H1 (cell line): ENCODE measurements around the gene FMO5. TPM values are rescaled to one million over a fixed set of nuclear protein-coding genes. Genes with fewer than 3 reads are reported as not detected.
"Not testable (repeated sequence)": the region's sequence is repeated elsewhere in the genome, so short reads cannot be mapped to it uniquely, and the experiment has no call there.

Experiments used
- CTCF ChIA-PET: fragments of 300-600 bp; sonication (Branson Sonifier 250); formaldehyde crosslinking; loops from one replicate; lab custom pipeline; 2021; ENCODE audit not compliant: partially characterized antibody; lab: Charles Lee
- POLR2A ChIA-PET: fragments of 300-600 bp; sonication (Branson Sonifier 250); formaldehyde crosslinking; loops from one replicate; lab custom pipeline; 2021; ENCODE audit warnings: inconsistent platforms; ENCODE audit not compliant: partially characterized antibody; lab: Charles Lee
- DNase-seq, 2 experiments: peaks; one replicate each; pipeline versions ENCODE4 v3.0.0 to v3.0.0-alpha.2; 2010 to 2022; ENCODE audit warnings: low spot score in 2 of 2, low read depth in 1 of 2, mixed read lengths in 1 of 2
- FAIRE-seq: peaks from 2 replicates; lab custom pipeline; 2011; peaks lifted over from hg19 to GRCh38; lab: Jason Lieb, UNC
- H2AFZ ChIP-seq: 2 replicates; pipeline ENCODE4 v1.8.1; 2012; ENCODE audit warnings: low read length, inconsistent platforms
- H2AK5ac ChIP-seq: 2 replicates; pipeline ENCODE4 v1.6.1; 2013; ENCODE audit warnings: low read depth, low read length
- H2BK120ac ChIP-seq: replicated peaks from 2 replicates; pipeline ENCODE3; 2013; ENCODE audit warnings: low read depth, low read length, inconsistent platforms
- H2BK12ac ChIP-seq: 2 replicates; pipeline ENCODE4 v1.6.1; 2013; ENCODE audit warnings: low read depth, low read length
- H2BK15ac ChIP-seq: 2 replicates; pipeline ENCODE4 v1.6.1; 2013; ENCODE audit warnings: low read length
- H2BK20ac ChIP-seq: 2 replicates; pipeline ENCODE4 v1.6.1; 2013; ENCODE audit warnings: low read length
- H2BK5ac ChIP-seq: 2 replicates; pipeline ENCODE4 v1.6.1; 2013; ENCODE audit warnings: low read depth, low read length
- H3K14ac ChIP-seq: 2 replicates; pipeline ENCODE4 v1.6.1; 2013; ENCODE audit warnings: inconsistent platforms; ENCODE audit not compliant: insufficient read length
- H3K18ac ChIP-seq: 2 replicates; pipeline ENCODE4 v1.6.1; 2013; ENCODE audit warnings: low read length; ENCODE audit errors: extremely low read depth
- H3K23ac ChIP-seq: 2 replicates; pipeline ENCODE4 v1.6.1; 2013; ENCODE audit warnings: inconsistent platforms; ENCODE audit not compliant: insufficient read length
- H3K23me2 ChIP-seq: 2 replicates; pipeline ENCODE4 v1.6.1; 2013; ENCODE audit warnings: low read depth, low read length
- H3K27ac ChIP-seq: 2 replicates; pipeline ENCODE4 v1.6.1; 2011; ENCODE audit warnings: low read depth, low read length, inconsistent platforms
- H3K27me3 ChIP-seq, 4 experiments: replicated peaks in 1 of 4; 1 replicate in 1 of 4; 2 replicates in 3 of 4; pipeline versions ENCODE4 v1.6.1 to v1.8.1; 2011 to 2013; ENCODE audit warnings: low read length in 3 of 4, mild to moderate bottlenecking in 3 of 4, inconsistent platforms in 2 of 4, mixed read lengths in 2 of 4, moderate library complexity in 1 of 4; ENCODE audit not compliant: control insufficient read depth in 3 of 4, insufficient read depth in 3 of 4; ENCODE audit errors: extremely low read depth in 1 of 4
- H3K36me3 ChIP-seq, 4 experiments: 2 replicates each; pipeline versions ENCODE4 v1.6.1 to v1.8.1; 2011 to 2013; ENCODE audit warnings: mild to moderate bottlenecking in 4 of 4, low read length in 3 of 4, moderate library complexity in 2 of 4, control low read depth in 1 of 4, inconsistent platforms in 1 of 4; ENCODE audit not compliant: insufficient read depth in 4 of 4, control insufficient read depth in 2 of 4
- H3K4ac ChIP-seq: replicated peaks from 2 replicates; pipeline ENCODE3; 2013; ENCODE audit warnings: low read length, low read depth, mixed read lengths, inconsistent platforms; ENCODE audit not compliant: insufficient read length
- H3K4me1 ChIP-seq, 4 experiments: replicated peaks in 1 of 4; 1 replicate in 1 of 4; 2 replicates in 3 of 4; pipeline versions ENCODE4 v1.6.1 to v1.8.1; 2011 to 2013; ENCODE audit warnings: low read length in 3 of 4, inconsistent platforms in 2 of 4, mixed read lengths in 1 of 4; ENCODE audit not compliant: insufficient read depth in 4 of 4, control insufficient read depth in 3 of 4
- H3K4me2 ChIP-seq, 2 experiments: 2 replicates each; pipeline versions ENCODE4 v1.6.1 to v1.8.1; 2011 to 2013; ENCODE audit warnings: low read depth in 2 of 2, low read length in 2 of 2, control low read depth in 1 of 2, inconsistent platforms in 1 of 2, mild to moderate bottlenecking in 1 of 2; ENCODE audit not compliant: insufficient read depth in 1 of 2
- H3K4me3 ChIP-seq, 4 experiments: fragments of 200-600, 300-600 bp in 1 of 4; sonication (generic), shearing (Covaris generic), sonication (Bioruptor Twin) in 1 of 4; 2 replicates each; pipeline versions ENCODE4 v1.5.1 to v1.8.1; 2011 to 2016; ENCODE audit warnings: low read length in 4 of 4, low read depth in 3 of 4, control low read depth in 2 of 4, inconsistent platforms in 2 of 4, mild to moderate bottlenecking in 2 of 4, mixed read lengths in 1 of 4, moderate library complexity in 1 of 4; ENCODE audit not compliant: insufficient read depth in 2 of 4; ENCODE audit errors: extremely low read depth in 1 of 4
- H3K56ac ChIP-seq: replicated peaks from 2 replicates; pipeline ENCODE3; 2013; ENCODE audit warnings: low read depth, mild to moderate bottlenecking, mixed read lengths, low read length, inconsistent platforms; ENCODE audit not compliant: insufficient read length
- H3K79me1 ChIP-seq: 2 replicates; pipeline ENCODE4 v1.6.1; 2013; ENCODE audit warnings: low read depth, low read length, control low read depth
- H3K79me2 ChIP-seq, 2 experiments: 2 replicates each; pipeline versions ENCODE4 v1.6.1 to v1.8.1; 2012 to 2013; ENCODE audit warnings: low read length in 2 of 2, mild to moderate bottlenecking in 2 of 2, inconsistent platforms in 1 of 2; ENCODE audit not compliant: insufficient read depth in 2 of 2, control insufficient read depth in 1 of 2
- H3K9ac ChIP-seq, 4 experiments: replicated peaks in 1 of 4; 1 replicate in 1 of 4; 2 replicates in 3 of 4; pipeline versions ENCODE4 v1.6.1 to v1.8.1; 2011 to 2013; ENCODE audit warnings: low read depth in 3 of 4, low read length in 3 of 4, control low read depth in 2 of 4, mild to moderate bottlenecking in 2 of 4, moderate library complexity in 2 of 4, inconsistent platforms in 1 of 4; ENCODE audit errors: extremely low read depth in 1 of 4
- H3K9me3 ChIP-seq, 2 experiments: 2 replicates each; pipeline versions ENCODE4 v1.6.1 to v1.8.1; 2012 to 2013; ENCODE audit warnings: mild to moderate bottlenecking in 2 of 2, moderate library complexity in 2 of 2, control low read depth in 1 of 2, inconsistent platforms in 1 of 2, low read depth in 1 of 2, low read length in 1 of 2, mixed read lengths in 1 of 2; ENCODE audit not compliant: insufficient read depth in 2 of 2
- H4K20me1 ChIP-seq, 2 experiments: replicated peaks in 1 of 2; 2 replicates each; pipeline versions ENCODE3 to v1.8.1; 2011 to 2013; ENCODE audit warnings: inconsistent platforms in 2 of 2, low read length in 2 of 2, mild to moderate bottlenecking in 1 of 2; ENCODE audit not compliant: insufficient read depth in 2 of 2, control insufficient read depth in 1 of 2
- H4K5ac ChIP-seq: 2 replicates; pipeline ENCODE4 v1.6.1; 2013; ENCODE audit warnings: low read length, low read depth, mixed read lengths, inconsistent platforms; ENCODE audit not compliant: insufficient read length
- H4K8ac ChIP-seq: 2 replicates; pipeline ENCODE4 v1.8.0; 2013; ENCODE audit warnings: mild to moderate bottlenecking, moderate library complexity, low read length, inconsistent platforms; ENCODE audit not compliant: insufficient read depth; ENCODE audit errors: extremely low read depth
- H4K91ac ChIP-seq: replicated peaks from 2 replicates; pipeline ENCODE3; 2013; ENCODE audit warnings: low read length, mixed read lengths, inconsistent platforms; ENCODE audit not compliant: insufficient read length
- WGBS, 2 experiments: shearing (Covaris generic) in 1 of 2; methylation state at CpG; one replicate each; pipeline versions ENCODE4 v1.1.6 to v1.1.7; 2013 to 2015; ENCODE audit warnings: low lambda C conversion rate in 2 of 2, mixed read lengths in 2 of 2, inconsistent platforms in 1 of 2, low coverage in 1 of 2, missing lambda C conversion rate in 1 of 2; ENCODE audit not compliant: insufficient replicate concordance in 2 of 2, insufficient coverage in 1 of 2, insufficient read length in 1 of 2; ENCODE audit errors: extremely low coverage in 1 of 2, missing lambda C conversion rate in 1 of 2; 5-methylcytosine and 5-hydroxymethylcytosine counted together
- polyA plus RNA-seq, 7 experiments: library from polyadenylated mRNA; depleted of rRNA in 3 of 7; stranded (reverse) in 5 of 7; unstranded in 2 of 7; fragments of >200 nt in 5 of 7; fragments of 200-250 nt in 2 of 7; gene quantifications; 1 replicate in 5 of 7; 2 replicates in 1 of 7; 4 replicates in 1 of 7; pipeline versions ENCODE4 v1.2.1 to v1.2.3, GENCODE V29; 2011 to 2013; ENCODE audit warnings: missing spikeins in 2 of 7, mixed read lengths in 2 of 7
- total RNA-seq: library from RNA; stranded (reverse); fragmentation: NEBNext Ultra II Directional; extraction: Animal tissue kit (Norgen Biotek cat#: 25700); gene quantifications from 2 replicates; pipeline ENCODE4 v1.2.1, GENCODE V29; 2021

The FMO5 gene
- total and polyA plus RNA-seq, 2 of the 8 experiments (the other 6 are each of a cell fraction or from before 2014, with no cell fraction given): 0.27 to 0.34 TPM

GRCh38 chr1:147157116-147157515, 68.0 kb downstream of the FMO5 start:
- H3K27me3 ChIP-seq, H2BK20ac ChIP-seq, H3K23ac ChIP-seq, H3K79me1 ChIP-seq, H4K8ac ChIP-seq, H4K91ac ChIP-seq, H3K9me3 ChIP-seq, H3K27ac ChIP-seq, H3K14ac ChIP-seq, FAIRE-seq, H3K4me1 ChIP-seq, H3K4me3 ChIP-seq, H3K79me2 ChIP-seq, H3K56ac ChIP-seq, H2BK12ac ChIP-seq, H2BK15ac ChIP-seq, H3K18ac ChIP-seq, POLR2A ChIA-PET, H2BK120ac ChIP-seq, H4K5ac ChIP-seq, H4K20me1 ChIP-seq, DNase-seq, H3K23me2 ChIP-seq, H3K4ac ChIP-seq, H3K9ac ChIP-seq, H2AK5ac ChIP-seq, H2AFZ ChIP-seq, H3K4me2 ChIP-seq, H2BK5ac ChIP-seq: not testable (repeated sequence)
- CTCF ChIA-PET: interaction anchor here (0.9 kb wide), 1 partner anchor 217 kb away, joined by 3 read pairs; no protein-coding TSS in a partner anchor
- WGBS, 2 experiments: 92% methylated on average over 2 of the region's 2 CpGs; no CpG with 5 or more reads in 1 of the 2 experiments
- H3K36me3 ChIP-seq: peaks cover 2 to 49% (median 32%) of the 10 kb centered on the region in 4 experiments; a peak in 7 of 8 replicates
